HepG2 (cell line): ENCODE results near the gene CDK6. TPM values are rescaled to one million over a fixed set of nuclear protein-coding genes. Genes with fewer than 3 reads are reported as not detected.

Experiments
- AKNA ChIP-seq: sonication (generic); formaldehyde crosslinking; IDR thresholded peaks from 2 replicates; pipeline ENCODE4 v1.4.0; 2020; ENCODE audit warnings: missing genetic modification reagents, borderline replicate concordance
- ARNT2 ChIP-seq: sonication (generic); formaldehyde crosslinking; IDR thresholded peaks from 2 replicates; pipeline ENCODE4 v1.8.0; 2022; ENCODE audit warnings: mild to moderate bottlenecking, low read depth, missing genetic modification reagents, moderate library complexity
- ATRX ChIP-seq: sonication (generic); formaldehyde crosslinking; IDR thresholded peaks from 2 replicates; pipeline ENCODE4 v1.4.0; 2020; ENCODE audit warnings: missing genetic modification reagents, borderline replicate concordance
- FOXA3 ChIP-seq: IDR thresholded peaks from 2 replicates; pipeline ENCODE4 v1.6.1; 2016; ENCODE audit warnings: missing genetic modification reagents, missing compliant biosample characterization
- HMG20A ChIP-seq: IDR thresholded peaks from 2 replicates; pipeline ENCODE4 v1.6.1; 2016; ENCODE audit warnings: borderline replicate concordance
- KAT8 ChIP-seq: IDR thresholded peaks from 2 replicates; pipeline ENCODE4 v1.6.1; 2016; ENCODE audit warnings: missing genetic modification reagents, missing compliant biosample characterization
- KDM3A ChIP-seq: IDR thresholded peaks from 2 replicates; pipeline ENCODE4 v1.6.1; 2018; ENCODE audit warnings: low read depth, missing compliant biosample characterization
- TFAP4 ChIP-seq: sonication (generic); IDR thresholded peaks from 2 replicates; pipeline ENCODE4 v1.6.1; 2016; ENCODE audit warnings: low read depth, borderline replicate concordance
- TOE1 ChIP-seq: sonication (generic); formaldehyde crosslinking; IDR thresholded peaks from 2 replicates; pipeline ENCODE4 v1.4.0; 2020; ENCODE audit warnings: mild to moderate bottlenecking, missing genetic modification reagents
- ZFP1 ChIP-seq: IDR thresholded peaks from 2 replicates; pipeline ENCODE4 v1.6.1; 2016
- ZNF124 ChIP-seq: sonication (generic); formaldehyde crosslinking; IDR thresholded peaks from 2 replicates; pipeline ENCODE4 v1.4.0; 2020; ENCODE audit warnings: missing genetic modification reagents
- ZNF180 ChIP-seq: sonication (generic); formaldehyde crosslinking; IDR thresholded peaks from 2 replicates; pipeline ENCODE4 v1.4.0; 2020; ENCODE audit warnings: low read depth, missing genetic modification reagents, borderline replicate concordance
- polyA plus RNA-seq, 8 experiments: library from polyadenylated mRNA; depleted of rRNA in 3 of 8; stranded (reverse) in 7 of 8; unstranded in 1 of 8; fragments of >200 nt; fragmentation: Illumina TruSeq in 4 of 8; extraction: Trizol in 4 of 8; gene quantifications; 2 replicates each; pipeline versions ENCODE4 v1.2.1 to v1.2.3, GENCODE V29; 2011 to 2016; ENCODE audit warnings: low read depth in 4 of 8, missing spikeins in 1 of 8, mixed read lengths in 1 of 8; ENCODE audit not compliant: insufficient read depth in 1 of 8
- total RNA-seq, 5 experiments: library from RNA; depleted of rRNA; stranded (reverse); fragments of >200 nt; fragmentation: Illumina TruSeq; extraction: Trizol; gene quantifications; 2 replicates each; pipeline ENCODE4 v1.2.3, GENCODE V29; 2016; ENCODE audit warnings: low read depth in 1 of 5

The CDK6 gene
- total and polyA plus RNA-seq, 2 of the 13 experiments (the other 11 are each of a cell fraction or from before 2014, with no cell fraction given), result 34.6 to 90.8 TPM

GRCh38 chr7:92824901-92825480 is 11.4 kb downstream of the CDK6 start (continued):
- TF ChIP-seq AKNA (CRISPR knock-in tag) (no peak), ATRX (CRISPR knock-in tag) (no peak), ZNF124 (CRISPR knock-in tag) (no peak), KAT8 (CRISPR knock-in tag) (no peak), KDM3A (CRISPR knock-in tag) (no peak), ARNT2 (CRISPR knock-in tag) (no peak), FOXA3 (CRISPR knock-in tag) (no peak), ZFP1 (CRISPR knock-in tag) (no peak), TOE1 (CRISPR knock-in tag) (no peak), HMG20A (CRISPR knock-in tag) (no peak), TFAP4 (no peak), ZNF180 (no peak)
